Loucy (cell line): ENCODE data around the gene HES2.

Experiments
- H2AFZ ChIP-seq: fragments of 200-600 bp; sonication (generic); 2 replicates; pipeline ENCODE4 v1.6.0; 2016; ENCODE audit warnings: antibody characterized with exemption, mild to moderate bottlenecking, low read length, moderate library complexity
- H3F3A ChIP-seq: fragments of 200-600 bp; 2 replicates; pipeline ENCODE4 v1.6.0; 2016; ENCODE audit warnings: antibody characterized with exemption, low read depth, mild to moderate bottlenecking
- H3K27me3 ChIP-seq: fragments of 200-600 bp; sonication (generic); 2 replicates; pipeline ENCODE4 v1.6.1; 2014; ENCODE audit warnings: low read length, mild to moderate bottlenecking; ENCODE audit not compliant: insufficient read depth, poor library complexity, severe bottlenecking
- H3K36me3 ChIP-seq: fragments of 200-600 bp; sonication (generic); 2 replicates; pipeline ENCODE4 v1.6.1; 2016; ENCODE audit warnings: low read length; ENCODE audit not compliant: insufficient read depth
- H3K4me1 ChIP-seq: fragments of 200-600 bp; sonication (generic); 2 replicates; pipeline ENCODE4 v1.5.1; 2014; ENCODE audit warnings: low read length, mild to moderate bottlenecking; ENCODE audit not compliant: insufficient read depth, poor library complexity, severe bottlenecking
- H3K4me2 ChIP-seq: fragments of 200-600 bp; sonication (generic); 2 replicates; pipeline ENCODE4 v1.6.0; 2014; ENCODE audit warnings: antibody characterized with exemption, low read length, low read depth, mild to moderate bottlenecking; ENCODE audit not compliant: poor library complexity, severe bottlenecking
- H3K4me3 ChIP-seq: fragments of 200-600 bp; sonication (generic); 2 replicates; pipeline ENCODE4 v1.5.1; 2014; ENCODE audit warnings: low read length, mild to moderate bottlenecking, mixed read lengths; ENCODE audit not compliant: poor library complexity, severe bottlenecking
- H3K79me2 ChIP-seq: fragments of 200-600 bp; sonication (generic); 2 replicates; pipeline ENCODE4 v1.6.1; 2014; ENCODE audit warnings: low read length; ENCODE audit not compliant: insufficient read depth
- H3K9ac ChIP-seq: fragments of 200-600 bp; sonication (generic); 2 replicates; pipeline ENCODE4 v1.6.0; 2014; ENCODE audit warnings: mild to moderate bottlenecking, low read depth, low read length, moderate library complexity; ENCODE audit not compliant: poor library complexity, severe bottlenecking
- H3K9me2 ChIP-seq: fragments of 200-600 bp; sonication (generic); replicated peaks from 2 replicates; pipeline ENCODE4 v1.6.1; 2016; ENCODE audit warnings: low read depth, low read length, mixed read lengths
- H3K9me3 ChIP-seq: fragments of 200-600 bp; sonication (generic); 2 replicates; pipeline ENCODE4 v1.6.1; 2014; ENCODE audit warnings: mild to moderate bottlenecking, antibody characterized with exemption, low read length, low read depth; ENCODE audit not compliant: insufficient read depth
- H4K20me1 ChIP-seq: fragments of 200-600 bp; sonication (generic); 2 replicates; pipeline ENCODE4 v1.6.0; 2014; ENCODE audit warnings: antibody characterized with exemption, low read length, mild to moderate bottlenecking; ENCODE audit not compliant: insufficient read depth, poor library complexity, severe bottlenecking
- CTCF ChIP-seq: fragments of 200-600 bp; sonication (generic); conservative IDR thresholded peaks from 2 replicates; pipeline ENCODE4 v1.5.1; 2014; ENCODE audit warnings: mild to moderate bottlenecking, antibody characterized with exemption, low read length
- EZH2phosphoT487 ChIP-seq: fragments of 200-600 bp; IDR thresholded peaks from 2 replicates; pipeline ENCODE4 v1.6.1; 2018; ENCODE audit warnings: antibody characterized with exemption, mild to moderate bottlenecking, moderate library complexity, borderline replicate concordance

The HES2 gene

GRCh38 chr1:6467224-6467623 lies 47.5 kb upstream of the HES2 start:
- Histone ChIP-seq H3K36me3 (no peaks in the 10 kb centered on the region), H3K9me3 (no peaks in the 10 kb centered on the region), H3K4me3 (no peak overlapping the region), H2AFZ (no peak overlapping the region), H3F3A (no peaks in the 10 kb centered on the region), H3K9me2 (no peaks in the 10 kb centered on the region), H3K9ac (no peak overlapping the region), H3K4me1 (no peaks in the 10 kb centered on the region), H3K79me2 (no peaks in the 10 kb centered on the region), H3K4me2 (no peak overlapping the region), H3K27me3 (no peaks in the 10 kb centered on the region), H4K20me1 (no peaks in the 10 kb centered on the region)
- no peak for TF ChIP-seq EZH2phosphoT487

GRCh38 chr1:6466751-6467150 lies 47.0 kb upstream of the HES2 start:
- Histone ChIP-seq H3K4me1 (no peaks in the 10 kb centered on the region), H3K79me2 (no peaks in the 10 kb centered on the region), H2AFZ (no peak overlapping the region), H3F3A (no peaks in the 10 kb centered on the region), H3K9ac (no peak overlapping the region), H3K4me3 (no peak overlapping the region), H3K9me3 (no peaks in the 10 kb centered on the region), H3K36me3 (no peaks in the 10 kb centered on the region), H4K20me1 (no peaks in the 10 kb centered on the region), H3K4me2 (no peak overlapping the region), H3K27me3 (no peaks in the 10 kb centered on the region), H3K9me2 (no peaks in the 10 kb centered on the region)
- TF ChIP-seq CTCF (no peak), EZH2phosphoT487 (no peak)

DNA sequence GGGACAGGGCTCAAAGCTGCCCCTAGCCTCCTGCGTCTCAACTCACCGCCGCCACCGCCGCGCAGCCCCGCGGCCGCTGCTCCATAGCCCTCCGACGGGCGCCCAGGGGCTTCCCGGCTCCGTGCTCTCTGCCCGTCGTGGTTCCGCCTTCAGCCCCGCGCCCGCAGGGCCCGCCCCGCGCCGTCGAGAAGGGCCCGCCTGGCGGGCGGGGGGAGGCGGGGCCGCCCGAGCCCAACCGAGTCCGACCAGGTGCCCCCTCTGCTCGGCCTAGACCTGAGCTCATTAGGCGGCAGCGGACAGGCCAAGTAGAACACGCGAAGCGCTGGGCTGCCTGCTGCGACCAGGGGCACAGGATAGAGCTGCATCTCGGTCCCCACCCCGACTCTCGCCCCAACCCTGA lies 46.3 kb upstream of the HES2 start, which contains the start of gene TNFRSF25:
Gene TNFRSF25, minus strand, starts transcription at position 151 of the 400 bp plus-strand sequence. Its CDS starts 66 bp downstream, at position 85.
- H3K36me3 ChIP-seq, result no peaks in the 10 kb centered on the region
- H3F3A ChIP-seq, result no peaks in the 10 kb centered on the region
- H3K9ac ChIP-seq, result no peak within 1 kb of the TSS
- H3K9me2 ChIP-seq, result no peaks in the 10 kb centered on the region
- no peak within 1 kb of the TSS for H3K4me3 ChIP-seq
- no peak within 1 kb of the TSS for H3K4me2 ChIP-seq
- no peak within 1 kb of the TSS for H2AFZ ChIP-seq
- no peaks in the 10 kb centered on the region for H3K79me2 ChIP-seq
- no peaks in the 10 kb centered on the region for H4K20me1 ChIP-seq
- no peaks in the 10 kb centered on the region for H3K27me3 ChIP-seq
- TF ChIP-seq EZH2phosphoT487, result no peak
- no peak for TF ChIP-seq CTCF
- no peaks in the 10 kb centered on the region for H3K4me1 ChIP-seq
- H3K9me3 ChIP-seq, result no peaks in the 10 kb centered on the region

DNA sequence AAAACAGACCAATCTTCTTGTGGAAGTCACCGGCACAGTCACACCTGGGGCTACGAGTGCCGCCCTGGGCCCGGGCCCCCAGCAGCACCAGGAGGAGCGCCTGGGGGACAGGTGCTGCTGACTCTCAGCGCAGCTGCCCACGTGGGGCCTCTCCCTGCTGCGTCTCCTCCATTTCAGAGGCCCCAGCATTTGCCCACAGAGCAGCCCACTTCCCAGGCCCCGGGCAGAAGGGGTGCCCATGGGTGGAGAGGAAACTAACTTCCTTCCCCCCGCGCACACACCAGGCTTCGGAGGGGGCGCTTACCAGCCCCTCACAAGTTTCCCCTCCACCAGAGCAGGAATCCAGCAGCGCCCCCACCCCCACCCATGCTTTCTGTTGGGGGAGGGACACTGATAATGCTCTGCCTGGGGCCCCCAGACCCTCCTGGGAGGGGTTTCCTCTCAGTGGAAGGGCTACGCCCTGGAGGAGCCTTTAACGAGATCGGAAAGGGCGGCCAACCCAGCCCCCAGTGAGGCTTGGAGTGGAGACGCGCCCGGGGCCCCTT lies 45.8 kb upstream of the HES2 start:
- Histone ChIP-seq H3K4me1 (no peaks in the 10 kb centered on the region), H3K4me2 (no peak overlapping the region)

More for the DNA sequence above, 45.8 kb upstream of the HES2 start:
- Histone ChIP-seq H4K20me1 (no peaks in the 10 kb centered on the region), H3K36me3 (no peaks in the 10 kb centered on the region), H3K79me2 (no peaks in the 10 kb centered on the region), H3F3A (no peaks in the 10 kb centered on the region), H3K4me3 (no peak overlapping the region), H2AFZ (no peak overlapping the region), H3K9ac (no peak overlapping the region), H3K9me2 (no peaks in the 10 kb centered on the region), H3K27me3 (no peaks in the 10 kb centered on the region), H3K9me3 (no peaks in the 10 kb centered on the region)
- TF ChIP-seq EZH2phosphoT487 (no peak), CTCF (no peak)
